DOHH2 (cell line): ENCODE data around the gene CBFA2T3.

ENCODE experiments used
- H3F3A ChIP-seq: fragments of 200-600 bp; sonication (generic), shearing (Covaris generic); 2 replicates; pipeline ENCODE4 v1.6.0; 2016; ENCODE audit warnings: antibody characterized with exemption, mild to moderate bottlenecking; ENCODE audit not compliant: control insufficient read depth, insufficient read depth
- H3K27ac ChIP-seq: fragments of 200-600 bp; sonication (generic); 2 replicates; pipeline ENCODE4 v1.5.1; 2014; ENCODE audit warnings: low read depth, mild to moderate bottlenecking, low read length, moderate library complexity
- H3K27me3 ChIP-seq: fragments of 200-600 bp; sonication (generic); 2 replicates; pipeline ENCODE4 v1.6.1; 2014; ENCODE audit warnings: mild to moderate bottlenecking, low read length, mixed read lengths; ENCODE audit not compliant: control insufficient read depth
- H3K36me3 ChIP-seq: fragments of 200-600 bp; sonication (generic); 2 replicates; pipeline ENCODE4 v1.6.1; 2014; ENCODE audit warnings: mild to moderate bottlenecking, low read length, moderate library complexity, mixed read lengths; ENCODE audit not compliant: control insufficient read depth
- H3K4me1 ChIP-seq: fragments of 200-600 bp; sonication (generic); 2 replicates; pipeline ENCODE4 v1.6.1; 2014; ENCODE audit warnings: mild to moderate bottlenecking, low read length, mixed read lengths; ENCODE audit not compliant: control insufficient read depth
- H3K4me2 ChIP-seq: fragments of 200-600 bp; sonication (generic); 2 replicates; pipeline ENCODE4 v1.6.0; 2014; ENCODE audit warnings: mild to moderate bottlenecking, low read length, moderate library complexity
- H3K4me3 ChIP-seq: fragments of 200-600 bp; sonication (generic); 2 replicates; pipeline ENCODE4 v1.5.1; 2014; ENCODE audit warnings: mild to moderate bottlenecking, low read length, mixed read lengths
- H3K79me2 ChIP-seq: fragments of 200-600 bp; sonication (generic); 2 replicates; pipeline ENCODE4 v1.6.1; 2014; ENCODE audit warnings: mild to moderate bottlenecking, low read length, mixed read lengths; ENCODE audit not compliant: control insufficient read depth
- H3K9me2 ChIP-seq: fragments of 200-600 bp; sonication (generic); replicated peaks from 2 replicates; pipeline ENCODE4 v1.6.1; 2014; ENCODE audit warnings: mild to moderate bottlenecking, low read length, mixed read lengths; ENCODE audit not compliant: control insufficient read depth
- H3K9me3 ChIP-seq: fragments of 200-600 bp; sonication (generic); 2 replicates; pipeline ENCODE4 v1.6.1; 2014; ENCODE audit warnings: antibody characterized with exemption, low read length, mixed read lengths; ENCODE audit not compliant: control insufficient read depth, insufficient read depth
- H4K20me1 ChIP-seq: fragments of 200-600 bp; sonication (generic); 2 replicates; pipeline ENCODE4 v1.6.0; 2014; ENCODE audit warnings: low read depth, mild to moderate bottlenecking, antibody characterized with exemption, low read length, moderate library complexity; ENCODE audit not compliant: control insufficient read depth, insufficient read depth
- EZH2phosphoT487 ChIP-seq: fragments of 200-600 bp; sonication (generic); IDR thresholded peaks from 2 replicates; pipeline ENCODE4 v1.6.1; 2017; ENCODE audit warnings: borderline replicate concordance, mild to moderate bottlenecking, antibody characterized with exemption, low read length, moderate library complexity, mixed read lengths
- TF ChIP-seq, protein P1 (sequence below): fragments of 200-600 bp; sonication (generic); IDR thresholded peaks from one replicate; pipeline ENCODE4 v1.5.1; 2014; ENCODE audit warnings: antibody characterized with exemption, mild to moderate bottlenecking, low read depth, low read length; ENCODE audit not compliant: poor library complexity, severe bottlenecking

The CBFA2T3 gene

DNA sequence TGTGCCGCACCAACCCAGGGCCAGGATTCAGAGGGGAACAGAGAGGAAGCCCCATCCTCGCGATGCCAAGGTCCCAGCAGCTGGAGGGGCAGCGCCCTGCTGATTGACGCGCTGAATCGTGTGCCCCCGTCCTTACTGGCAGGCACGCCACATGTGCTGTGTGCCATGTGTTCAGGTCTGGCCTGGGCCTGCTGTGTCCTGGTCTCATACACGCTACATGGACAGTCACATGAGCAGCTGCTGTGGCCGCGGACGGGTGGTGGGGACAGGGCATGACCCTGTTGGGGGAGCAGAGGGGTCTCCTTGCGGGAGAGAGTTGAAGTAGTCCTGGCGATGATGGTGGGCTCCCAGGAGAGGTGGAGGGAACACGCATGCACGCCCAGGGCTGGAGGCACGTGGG is 18.0 kb downstream of the CBFA2T3 start:
- Histone ChIP-seq H3K79me2 (no peaks in the 10 kb centered on the region), H3F3A (0 out of 2 replicates have a peak, but pooled peaks cover under 1% of the 10 kb centered on the region), H3K4me1 (peaks cover 3% of the 10 kb centered on the region; the same call in 1 of the 2 replicates), H3K9me2 (no peaks in the 10 kb centered on the region), H3K36me3 (no peaks in the 10 kb centered on the region), H3K27ac (no peak overlapping the region), H3K27me3 (no peaks in the 10 kb centered on the region), H3K4me2 (no peak overlapping the region), H3K9me3 (no peaks in the 10 kb centered on the region), H4K20me1 (no peaks in the 10 kb centered on the region), H3K4me3 (no peak overlapping the region)
- TF ChIP-seq, protein P1, sequence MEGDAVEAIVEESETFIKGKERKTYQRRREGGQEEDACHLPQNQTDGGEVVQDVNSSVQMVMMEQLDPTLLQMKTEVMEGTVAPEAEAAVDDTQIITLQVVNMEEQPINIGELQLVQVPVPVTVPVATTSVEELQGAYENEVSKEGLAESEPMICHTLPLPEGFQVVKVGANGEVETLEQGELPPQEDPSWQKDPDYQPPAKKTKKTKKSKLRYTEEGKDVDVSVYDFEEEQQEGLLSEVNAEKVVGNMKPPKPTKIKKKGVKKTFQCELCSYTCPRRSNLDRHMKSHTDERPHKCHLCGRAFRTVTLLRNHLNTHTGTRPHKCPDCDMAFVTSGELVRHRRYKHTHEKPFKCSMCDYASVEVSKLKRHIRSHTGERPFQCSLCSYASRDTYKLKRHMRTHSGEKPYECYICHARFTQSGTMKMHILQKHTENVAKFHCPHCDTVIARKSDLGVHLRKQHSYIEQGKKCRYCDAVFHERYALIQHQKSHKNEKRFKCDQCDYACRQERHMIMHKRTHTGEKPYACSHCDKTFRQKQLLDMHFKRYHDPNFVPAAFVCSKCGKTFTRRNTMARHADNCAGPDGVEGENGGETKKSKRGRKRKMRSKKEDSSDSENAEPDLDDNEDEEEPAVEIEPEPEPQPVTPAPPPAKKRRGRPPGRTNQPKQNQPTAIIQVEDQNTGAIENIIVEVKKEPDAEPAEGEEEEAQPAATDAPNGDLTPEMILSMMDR: no peak
- no peak for TF ChIP-seq EZH2phosphoT487

DNA sequence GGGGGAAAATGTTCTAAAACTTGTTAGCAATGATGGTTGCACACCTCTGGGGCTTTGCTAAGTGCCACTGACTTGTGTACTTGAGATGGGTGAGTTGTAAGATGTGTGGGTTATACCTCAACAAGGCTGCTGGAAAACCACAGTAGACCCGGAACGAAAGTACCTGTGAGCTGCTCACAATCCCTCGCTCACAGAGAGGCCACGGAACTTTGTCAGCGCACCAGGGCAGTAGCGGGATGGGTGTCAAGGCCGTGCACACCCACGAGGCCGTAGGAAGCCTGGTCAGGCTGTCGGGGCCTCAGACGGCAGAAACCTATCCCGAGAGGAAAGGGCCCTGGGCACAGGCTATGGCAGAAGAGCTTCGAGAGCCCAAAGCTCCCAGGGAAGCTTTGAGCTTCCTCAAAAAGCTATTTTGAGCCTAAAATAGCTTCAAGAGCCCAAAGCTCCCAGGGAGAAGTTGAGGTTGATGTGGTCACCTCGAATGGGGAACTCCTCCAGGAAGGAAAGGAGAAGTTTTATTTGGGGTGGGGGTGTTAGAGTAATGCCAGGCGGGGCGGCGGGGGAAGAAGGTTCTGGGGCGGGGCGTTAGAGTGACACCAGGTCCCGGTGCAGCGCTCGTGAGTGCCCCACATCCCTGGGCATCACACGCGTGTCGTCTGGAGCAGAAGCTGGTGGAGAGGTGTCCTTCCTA is 19.0 kb downstream of the CBFA2T3 start:
- no peaks in the 10 kb centered on the region for H3F3A ChIP-seq
- H3K4me3 ChIP-seq: no peak overlapping the region
- H3K27ac ChIP-seq: no peak overlapping the region
- no peaks in the 10 kb centered on the region for H3K36me3 ChIP-seq
- H3K79me2 ChIP-seq: no peaks in the 10 kb centered on the region
- H3K4me1 ChIP-seq: peaks cover 3% of the 10 kb centered on the region; the same call in 1 of the 2 replicates
- no peak for TF ChIP-seq EZH2phosphoT487
- TF ChIP-seq, protein P1: no peak
- no peaks in the 10 kb centered on the region for H3K27me3 ChIP-seq
- no peaks in the 10 kb centered on the region for H3K9me3 ChIP-seq
- H3K9me2 ChIP-seq: no peaks in the 10 kb centered on the region
- no peaks in the 10 kb centered on the region for H4K20me1 ChIP-seq
- no peak overlapping the region for H3K4me2 ChIP-seq

DNA sequence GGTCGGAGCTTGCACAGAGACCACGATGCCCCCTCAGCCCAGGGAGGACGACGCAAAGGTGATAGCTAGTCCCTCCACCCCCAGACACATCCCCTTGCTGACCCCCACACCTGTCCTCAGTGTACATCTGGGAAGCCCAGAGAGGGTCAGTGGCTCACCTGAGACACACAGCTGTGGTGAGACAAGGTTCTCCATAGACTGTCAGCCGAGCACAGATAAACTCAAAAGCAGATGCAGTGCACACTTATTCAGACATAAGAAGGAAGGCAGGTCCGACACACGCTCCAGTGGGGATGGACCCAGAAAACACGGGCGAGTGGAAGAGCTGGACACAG is 19.6 kb downstream of the CBFA2T3 start:
- TF ChIP-seq, protein P1: no peak
- TF ChIP-seq EZH2phosphoT487: no peak
- Histone ChIP-seq H3K27me3 (no peaks in the 10 kb centered on the region), H3F3A (no peaks in the 10 kb centered on the region), H3K4me3 (no peak overlapping the region), H3K4me2 (no peak overlapping the region), H3K27ac (no peak overlapping the region), H4K20me1 (no peaks in the 10 kb centered on the region), H3K9me3 (no peaks in the 10 kb centered on the region), H3K4me1 (no peaks in the 10 kb centered on the region), H3K9me2 (no peaks in the 10 kb centered on the region), H3K79me2 (no peaks in the 10 kb centered on the region), H3K36me3 (no peaks in the 10 kb centered on the region)
